HUES48 (cell line): Measurements from ENCODE around the gene PDLIM1.
A peak's percentile ranks its signal among the peaks of the same experiment; 100 is the strongest.
"Not testable (repeated sequence)": the region's sequence is repeated elsewhere in the genome, so short reads cannot be mapped to it uniquely, and the experiment has no call there.

Experiments
- H3K27ac ChIP-seq: one replicate; pipeline ENCODE4 v1.7.0; 2013; ENCODE audit warnings: low read depth, low read length, inconsistent platforms
- H3K27me3 ChIP-seq: 2 replicates; pipeline ENCODE4 v1.6.1; 2013; ENCODE audit warnings: mild to moderate bottlenecking, low read length; ENCODE audit not compliant: control insufficient read depth, insufficient read depth
- H3K36me3 ChIP-seq: 2 replicates; pipeline ENCODE4 v1.6.1; 2013; ENCODE audit warnings: low read length; ENCODE audit not compliant: control insufficient read depth, insufficient read depth
- H3K4me1 ChIP-seq: 2 replicates; pipeline ENCODE4 v1.6.1; 2013; ENCODE audit warnings: mild to moderate bottlenecking, low read length; ENCODE audit not compliant: control insufficient read depth, insufficient read depth
- H3K4me3 ChIP-seq: 2 replicates; pipeline ENCODE4 v1.5.1; 2013; ENCODE audit warnings: mild to moderate bottlenecking, low read depth, low read length
- H3K9ac ChIP-seq: 2 replicates; pipeline ENCODE4 v1.6.1; 2013; ENCODE audit warnings: mild to moderate bottlenecking, low read depth, low read length, moderate library complexity
- H3K9me3 ChIP-seq: 2 replicates; pipeline ENCODE4 v1.6.1; 2013; ENCODE audit warnings: low read length; ENCODE audit not compliant: control insufficient read depth, insufficient read depth

Gene PDLIM1

GRCh38 chr10:95221124-95221523 is 69.7 kb downstream of the PDLIM1 start:
- Histone ChIP-seq H3K27me3 (no peaks in the 10 kb centered on the region), H3K9me3 (peaks cover 12% of the 10 kb centered on the region), H3K9ac (no peak overlapping the region), H3K36me3 (0 out of 2 replicates have a peak, but pooled peaks cover 2% of the 10 kb centered on the region), H3K4me3 (no peak overlapping the region), H3K27ac (peak overlapping the region; percentile 64), H3K4me1 (peaks cover 21% of the 10 kb centered on the region; the same call in 1 of the 2 replicates)

GRCh38 chr10:95220539-95220938 is 70.3 kb downstream of the PDLIM1 start:
- no peaks in the 10 kb centered on the region for H3K27me3 ChIP-seq
- H3K27ac ChIP-seq = peak overlapping the region; percentile 64
- peaks cover 21% of the 10 kb centered on the region; the same call in 1 of the 2 replicates for H3K4me1 ChIP-seq
- H3K9me3 ChIP-seq = peaks cover 12% of the 10 kb centered on the region
- H3K36me3 ChIP-seq = 0 out of 2 replicates have a peak, but pooled peaks cover 2% of the 10 kb centered on the region
- H3K9ac ChIP-seq = no peak overlapping the region
- no peak overlapping the region for H3K4me3 ChIP-seq

- Histone ChIP-seq H3K27me3 (no peaks in the 10 kb centered on the region), H3K9me3 (no peaks in the 10 kb centered on the region), H3K27ac (no peak overlapping the region), H3K9ac (no peak overlapping the region), H3K36me3 (no peaks in the 10 kb centered on the region), H3K4me1 (peaks cover 21% of the 10 kb centered on the region; the same call in 1 of the 2 replicates), H3K4me3 (no peak overlapping the region)
Observed at GRCh38 chr10:95217476-95217875, 73.3 kb downstream of the PDLIM1 start.

- Histone ChIP-seq H3K4me1 (0 out of 2 replicates have a peak, but pooled peaks cover 2% of the 10 kb centered on the region), H3K9me3 (no peaks in the 10 kb centered on the region), H3K4me3 (no peak overlapping the region), H3K27ac (no peak overlapping the region), H3K36me3 (no peaks in the 10 kb centered on the region), H3K27me3 (no peaks in the 10 kb centered on the region), H3K9ac (no peak overlapping the region)
Observed at GRCh38 chr10:95214793-95215192, 76.0 kb downstream of the PDLIM1 start.

- peaks cover under 1% of the 10 kb centered on the region; the same call in 1 of the 2 replicates for H3K4me1 ChIP-seq
- H3K27me3 ChIP-seq = no peaks in the 10 kb centered on the region
- no peaks in the 10 kb centered on the region for H3K36me3 ChIP-seq
- H3K9ac ChIP-seq = no peak overlapping the region
- H3K4me3 ChIP-seq = no peak overlapping the region
- H3K27ac ChIP-seq = no peak overlapping the region
- H3K9me3 ChIP-seq = no peaks in the 10 kb centered on the region
Observed at GRCh38 chr10:95214369-95214768, 76.4 kb downstream of the PDLIM1 start.

- no peak overlapping the region for H3K4me3 ChIP-seq
- peaks cover 6% of the 10 kb centered on the region; the same call in 1 of the 2 replicates for H3K4me1 ChIP-seq
- H3K27ac ChIP-seq = no peak overlapping the region
- H3K9ac ChIP-seq = no peak overlapping the region
- no peaks in the 10 kb centered on the region for H3K9me3 ChIP-seq
- H3K36me3 ChIP-seq = no peaks in the 10 kb centered on the region
- H3K27me3 ChIP-seq = no peaks in the 10 kb centered on the region
Observed at GRCh38 chr10:95211606-95212279, 79.1 kb downstream of the PDLIM1 start.

- Histone ChIP-seq H3K27ac (no peak overlapping the region), H3K27me3 (no peaks in the 10 kb centered on the region), H3K9ac (no peak overlapping the region), H3K4me3 (no peak overlapping the region), H3K4me1 (peaks cover 6% of the 10 kb centered on the region; the same call in 1 of the 2 replicates), H3K9me3 (no peaks in the 10 kb centered on the region), H3K36me3 (no peaks in the 10 kb centered on the region)
Observed at GRCh38 chr10:95209509-95210127, 81.2 kb downstream of the PDLIM1 start.

GRCh38 chr10:95208702-95209391 is 82.0 kb downstream of the PDLIM1 start:
- H3K27ac ChIP-seq = peak overlapping the region; percentile 14
- H3K27me3 ChIP-seq = no peaks in the 10 kb centered on the region
- H3K4me1 ChIP-seq = peaks cover 6% of the 10 kb centered on the region; the same call in 1 of the 2 replicates
- H3K9me3 ChIP-seq = no peaks in the 10 kb centered on the region
- 0 out of 2 replicates have a peak, but pooled peaks cover 2% of the 10 kb centered on the region for H3K36me3 ChIP-seq
- H3K4me3 ChIP-seq = no peak overlapping the region
- 0 out of 2 replicates have a peak overlapping the region, but pooled peaks have one; percentile 2 for H3K9ac ChIP-seq

- H3K27ac ChIP-seq, H3K4me1 ChIP-seq, H3K9me3 ChIP-seq, H3K9ac ChIP-seq, H3K27me3 ChIP-seq, H3K36me3 ChIP-seq, H3K4me3 ChIP-seq: not testable (repeated sequence)
Observed at GRCh38 chr10:95202865-95203264, 87.9 kb downstream of the PDLIM1 start.

- Histone ChIP-seq H3K4me3 (no peak overlapping the region), H3K36me3 (0 out of 2 replicates have a peak, but pooled peaks cover 2% of the 10 kb centered on the region), H3K4me1 (peaks cover under 1% of the 10 kb centered on the region; the same call in 1 of the 2 replicates), H3K27me3 (no peaks in the 10 kb centered on the region), H3K9me3 (no peaks in the 10 kb centered on the region), H3K27ac (no peak overlapping the region), H3K9ac (no peak overlapping the region)
Observed at GRCh38 chr10:95201736-95202135, 89.1 kb downstream of the PDLIM1 start.

- Histone ChIP-seq H3K9me3 (no peaks in the 10 kb centered on the region), H3K9ac (no peak overlapping the region), H3K4me1 (peaks cover 25% of the 10 kb centered on the region), H3K36me3 (no peaks in the 10 kb centered on the region), H3K27ac (peak overlapping the region; percentile 47), H3K4me3 (no peak overlapping the region), H3K27me3 (no peaks in the 10 kb centered on the region)
Observed at GRCh38 chr10:95196046-95196445, 94.8 kb downstream of the PDLIM1 start.
